Liver (tissue), 9 donors: ENCODE measurements around the gene NPEPL1. TPM values are rescaled to one million over a fixed set of nuclear protein-coding genes. Genes with fewer than 3 reads are reported as not detected.

ENCODE experiments used
- DNase-seq: peaks from one replicate; pipeline ENCODE4 v3.0.0-alpha.2; 2017; ENCODE audit warnings: low spot score
- H3K27ac ChIP-seq, 2 donors: one replicate each; pipeline ENCODE4 v1.7.0; 2013; ENCODE audit warnings: inconsistent platforms in 2 of 2, low read length in 2 of 2, control low read depth in 1 of 2, low read depth in 1 of 2, mild to moderate bottlenecking in 1 of 2
- H3K27me3 ChIP-seq, 4 donors: one replicate each; pipeline versions ENCODE4 v1.6.1 to v1.7.0; 2013; ENCODE audit warnings: low read length in 3 of 4, inconsistent platforms in 1 of 4, mild to moderate bottlenecking in 1 of 4, moderate library complexity in 1 of 4; ENCODE audit not compliant: control insufficient read depth in 4 of 4, insufficient read depth in 4 of 4
- H3K36me3 ChIP-seq, 4 donors: one replicate each; pipeline versions ENCODE4 v1.6.1 to v1.7.0; 2013; ENCODE audit warnings: low read length in 3 of 4, mild to moderate bottlenecking in 3 of 4, low read depth in 1 of 4, moderate library complexity in 1 of 4; ENCODE audit not compliant: control insufficient read depth in 4 of 4, insufficient read depth in 3 of 4
- H3K4me1 ChIP-seq, 4 donors: one replicate each; pipeline versions ENCODE4 v1.6.1 to v1.7.0; 2013; ENCODE audit warnings: low read length in 3 of 4, mild to moderate bottlenecking in 3 of 4, moderate library complexity in 1 of 4; ENCODE audit not compliant: control insufficient read depth in 4 of 4, insufficient read depth in 4 of 4
- H3K4me3 ChIP-seq, 3 donors: one replicate each; pipeline versions ENCODE4 v1.6.1 to v1.7.0; 2013; ENCODE audit warnings: low read length in 3 of 3, control low read depth in 1 of 3, low read depth in 1 of 3, mild to moderate bottlenecking in 1 of 3
- H3K9ac ChIP-seq, 2 donors: one replicate each; pipeline ENCODE4 v1.7.0; 2013; ENCODE audit warnings: low read length in 2 of 2, mild to moderate bottlenecking in 2 of 2, moderate library complexity in 2 of 2, control low read depth in 1 of 2, low read depth in 1 of 2
- H3K9me3 ChIP-seq, 4 donors: one replicate each; pipeline versions ENCODE4 v1.6.1 to v1.7.0; 2013; ENCODE audit warnings: low read length in 3 of 4; ENCODE audit not compliant: control insufficient read depth in 4 of 4
- ATF3 ChIP-seq: IDR thresholded peaks from 2 replicates; pipeline ENCODE4 v1.6.1; 2016; ENCODE audit warnings: antibody characterized with exemption
- CTCF ChIP-seq: fragments of 150-350 bp; IDR thresholded peaks from 2 replicates; pipeline ENCODE4 v1.5.1; 2017; ENCODE audit warnings: improper control_type of control experiment, low read depth, low read length; ENCODE audit not compliant: missing input control
- EGR1 ChIP-seq, 2 donors: IDR thresholded peaks; 2 replicates each; pipeline ENCODE4 v1.6.1; 2016 to 2018; ENCODE audit warnings: antibody characterized with exemption in 2 of 2, low read depth in 2 of 2
- JUND ChIP-seq, 2 donors: IDR thresholded peaks; 2 replicates each; pipeline ENCODE4 v1.6.1; 2016; ENCODE audit warnings: antibody characterized with exemption in 2 of 2
- MAX ChIP-seq: IDR thresholded peaks from 2 replicates; pipeline ENCODE4 v1.6.1; 2016; ENCODE audit warnings: antibody characterized with exemption
- NR2F2 ChIP-seq: IDR thresholded peaks from 2 replicates; pipeline ENCODE4 v1.6.1; 2016; ENCODE audit warnings: antibody characterized with exemption
- RXRA ChIP-seq, 2 donors: IDR thresholded peaks; 2 replicates each; pipeline ENCODE4 v1.6.1; 2017 to 2018; ENCODE audit warnings: antibody characterized with exemption in 2 of 2, mild to moderate bottlenecking in 1 of 2
- SP1 ChIP-seq: IDR thresholded peaks from 2 replicates; pipeline ENCODE4 v1.6.1; 2018; ENCODE audit warnings: antibody characterized with exemption, mild to moderate bottlenecking
- TAF1 ChIP-seq: conservative IDR thresholded peaks from 2 replicates; pipeline ENCODE4 v1.6.1; 2016; ENCODE audit warnings: antibody characterized with exemption, mild to moderate bottlenecking
- WGBS: extraction: QIAGEN DNeasy Blood & Tissue Kit; methylation state at CpG from one replicate; pipeline ENCODE4 v1.1.7; 2013; 5-methylcytosine and 5-hydroxymethylcytosine counted together
- polyA plus RNA-seq, 2 donors: library from polyadenylated mRNA; stranded (reverse) in 1 of 2; unstranded in 1 of 2; fragments of 200-250 nt in 1 of 2; fragments of >200 nt in 1 of 2; fragmentation: Nextera tagmentation in 1 of 2; extraction: Ambion mirVana in 1 of 2; gene quantifications; one replicate each; pipeline versions ENCODE4 v1.2.1 to v1.2.3, GENCODE V29; 2013 to 2015
- total RNA-seq, 2 donors: library from RNA; depleted of rRNA; stranded (reverse); fragments of >200 nt; gene quantifications; one replicate each; pipeline ENCODE4 v1.2.3, GENCODE V29; 2014
- donor health status: healthy.
- donor health status: healthy.
- donor health status: healthy.
- donor health status: healthy.
- donor health status: healthy.

NPEPL1 gene
- total and polyA plus RNA-seq, 4 donors: 8.0 to 13.3 (median 10.9) TPM

- TF ChIP-seq EGR1 (IDR thresholded peaks at IDR 0.05; ENCODE audit: low read depth in 2 of 2) (no peak), CTCF (no peak), MAX (no peak), TAF1 (no peak), JUND (IDR thresholded peaks at IDR 0.05) (no peak), SP1 (no peak), RXRA (IDR thresholded peaks at IDR 0.05) (no peak)
- H3K9me3 ChIP-seq: no peaks in the 10 kb centered on the region
- H3K36me3 ChIP-seq: no peaks in the 10 kb centered on the region
- H3K27ac ChIP-seq: no peak overlapping the region
- no peak overlapping the region for H3K4me3 ChIP-seq
- peaks cover 0 to 8% (median 0%) of the 10 kb centered on the region in 4 donors for H3K27me3 ChIP-seq
- H3K4me1 ChIP-seq: no peaks in the 10 kb centered on the region
- no peak for DNase-seq
- WGBS: 73% methylated on average over 4 of the region's 4 CpGs
- no peak overlapping the region for H3K9ac ChIP-seq
Measured at GRCh38 chr20:58762120-58762519, 69.5 kb downstream of the NPEPL1 start.

GRCh38 chr20:58763076-58763475 lies 70.5 kb downstream of the NPEPL1 start:
- DNase-seq: no peak
- H3K4me1 ChIP-seq: no peaks in the 10 kb centered on the region
- 87% methylated on average over 7 of the region's 7 CpGs for WGBS
- H3K36me3 ChIP-seq: no peaks in the 10 kb centered on the region
- H3K9me3 ChIP-seq: no peaks in the 10 kb centered on the region
- H3K27me3 ChIP-seq: peaks cover 0 to 8% (median 0%) of the 10 kb centered on the region in 4 donors
- TF ChIP-seq RXRA (IDR thresholded peaks at IDR 0.05) (no peak), ATF3 (no peak), NR2F2 (no peak), TAF1 (no peak)
- no peak overlapping the region for H3K4me3 ChIP-seq
- no peak overlapping the region for H3K9ac ChIP-seq
- no peak overlapping the region for H3K27ac ChIP-seq

Other genes with a start within 250 kb of the NPEPL1 start
- not detected for gene APCDD1L, start 177.4 kb upstream of the NPEPL1 start, total RNA-seq
- gene APCDD1L, start 177.4 kb upstream of the NPEPL1 start, polyA plus RNA-seq: under 1 TPM in 1 of 2 donors, not detected in 1; 0.04 TPM
- 10 to 100 TPM; 18.6 to 32.5 TPM for gene STX16, start 41.5 kb upstream of the NPEPL1 start, total RNA-seq
- 10 to 100 TPM in 1 of 2 donors, 1 to 10 TPM in 1; 8.5 to 14.7 TPM for gene STX16, start 41.5 kb upstream of the NPEPL1 start, polyA plus RNA-seq
- under 1 TPM; 0.08 to 0.42 TPM for gene GNAS-AS1, start 158.1 kb downstream of the NPEPL1 start, total RNA-seq
- under 1 TPM in 1 of 2 donors, not detected in 1; 0.09 TPM for gene GNAS-AS1, start 158.1 kb downstream of the NPEPL1 start, polyA plus RNA-seq
- 100 to 1,000 TPM; 234 to 360 TPM for gene GNAS, start 159.9 kb downstream of the NPEPL1 start, total RNA-seq
- gene GNAS, start 159.9 kb downstream of the NPEPL1 start, polyA plus RNA-seq: 100 to 1,000 TPM; 115 to 321 TPM